Measurements from ENCODE around the gene NLGN3.
A peak's percentile ranks its signal among the peaks of the same experiment; 100 is the strongest.
"Not testable (repeated sequence)": the region's sequence is repeated elsewhere in the genome, so short reads cannot be mapped to it uniquely, and the experiment has no call there.

The NLGN3 gene

GRCh38 chrX:71173440-71173839 is 28.8 kb downstream of the NLGN3 start:
- no peak for DNase-seq

- DNase-seq = no peak
These were observed 30.2 kb downstream of the NLGN3 start for GRCh38 chrX:71174795-71175194.

DNA sequence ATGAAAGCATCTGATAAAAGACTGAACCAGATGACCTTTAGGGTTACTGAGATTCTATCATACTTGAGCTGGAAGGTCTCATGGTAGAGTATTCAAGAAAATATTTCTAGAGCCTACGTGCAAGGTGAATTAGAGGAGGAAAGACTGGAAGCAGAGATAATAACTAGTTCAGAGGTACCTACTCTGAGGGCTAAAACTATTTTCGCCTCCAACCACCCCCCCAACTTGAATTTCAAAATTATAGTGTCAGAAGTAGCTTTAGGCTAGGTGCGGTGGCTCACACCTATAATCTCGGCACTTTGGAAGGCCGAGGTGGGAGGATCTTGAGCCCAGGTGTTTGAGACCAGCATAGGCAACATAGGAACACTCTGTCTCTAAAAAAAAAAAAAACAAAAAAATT is 30.9 kb downstream of the NLGN3 start:
- DNase-seq = no peak

DNA sequence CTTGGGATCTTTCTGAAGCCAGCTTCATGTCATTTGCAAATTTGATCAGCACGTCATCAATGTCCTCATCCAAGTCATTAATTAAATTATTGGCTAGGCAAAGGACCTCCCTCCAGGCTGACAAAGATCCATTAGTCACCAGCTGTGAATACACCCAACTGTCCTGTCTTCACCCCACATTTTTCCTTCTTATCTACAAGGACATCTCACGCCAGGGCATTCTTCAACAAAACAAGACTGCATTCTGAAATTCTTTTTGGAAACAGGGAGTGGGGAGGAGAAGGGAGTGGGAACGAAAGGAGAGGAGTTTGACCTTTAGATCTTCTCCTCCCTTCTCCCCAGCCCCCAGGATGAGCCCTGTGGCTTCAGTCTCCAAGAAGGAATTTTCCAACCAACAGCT is 32.7 kb downstream of the NLGN3 start:
- no peak for DNase-seq

DNA sequence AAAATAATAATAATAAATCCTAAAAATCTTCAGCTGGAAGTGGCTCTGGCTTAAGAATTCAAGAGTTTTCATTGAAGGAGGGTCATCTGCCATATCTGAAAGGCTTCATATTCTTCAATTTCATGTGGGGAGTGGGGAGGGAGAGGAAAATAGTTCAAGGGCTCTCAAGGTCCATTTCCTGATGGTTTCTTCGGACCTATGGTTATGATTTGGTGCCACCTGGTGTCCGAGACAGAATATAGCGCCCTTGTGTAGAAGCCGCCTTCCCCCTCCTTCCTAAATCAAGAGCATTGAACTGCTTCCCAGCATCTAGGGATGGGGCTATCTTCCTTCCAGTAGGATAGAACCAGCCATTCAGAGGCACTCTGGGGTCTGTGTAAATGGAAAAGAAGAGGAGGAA is 34.3 kb downstream of the NLGN3 start:
- DNase-seq = peak; percentile 26 to 43

- not testable (repeated sequence) for DNase-seq
These were observed 36.1 kb downstream of the NLGN3 start for GRCh38 chrX:71180579-71181265.

DNA sequence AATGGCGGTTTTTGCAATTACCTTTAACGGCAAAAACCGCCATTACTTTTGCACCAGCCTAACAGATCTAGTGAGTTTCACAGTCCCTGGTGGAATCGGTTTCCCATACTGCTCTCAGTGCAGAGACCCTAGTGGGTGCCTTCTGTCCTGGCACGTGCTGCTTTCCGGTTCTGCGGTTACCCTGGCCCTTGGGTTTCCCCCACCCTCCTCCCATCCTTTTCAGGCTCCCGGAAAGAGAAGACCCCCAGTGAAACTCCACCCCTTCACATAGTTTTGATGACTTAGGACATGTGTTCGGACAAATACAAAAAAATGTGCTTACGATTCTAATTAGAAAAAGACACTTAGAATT is 36.9 kb downstream of the NLGN3 start:
- DNase-seq = peak; percentile 51 to 57

DNA sequence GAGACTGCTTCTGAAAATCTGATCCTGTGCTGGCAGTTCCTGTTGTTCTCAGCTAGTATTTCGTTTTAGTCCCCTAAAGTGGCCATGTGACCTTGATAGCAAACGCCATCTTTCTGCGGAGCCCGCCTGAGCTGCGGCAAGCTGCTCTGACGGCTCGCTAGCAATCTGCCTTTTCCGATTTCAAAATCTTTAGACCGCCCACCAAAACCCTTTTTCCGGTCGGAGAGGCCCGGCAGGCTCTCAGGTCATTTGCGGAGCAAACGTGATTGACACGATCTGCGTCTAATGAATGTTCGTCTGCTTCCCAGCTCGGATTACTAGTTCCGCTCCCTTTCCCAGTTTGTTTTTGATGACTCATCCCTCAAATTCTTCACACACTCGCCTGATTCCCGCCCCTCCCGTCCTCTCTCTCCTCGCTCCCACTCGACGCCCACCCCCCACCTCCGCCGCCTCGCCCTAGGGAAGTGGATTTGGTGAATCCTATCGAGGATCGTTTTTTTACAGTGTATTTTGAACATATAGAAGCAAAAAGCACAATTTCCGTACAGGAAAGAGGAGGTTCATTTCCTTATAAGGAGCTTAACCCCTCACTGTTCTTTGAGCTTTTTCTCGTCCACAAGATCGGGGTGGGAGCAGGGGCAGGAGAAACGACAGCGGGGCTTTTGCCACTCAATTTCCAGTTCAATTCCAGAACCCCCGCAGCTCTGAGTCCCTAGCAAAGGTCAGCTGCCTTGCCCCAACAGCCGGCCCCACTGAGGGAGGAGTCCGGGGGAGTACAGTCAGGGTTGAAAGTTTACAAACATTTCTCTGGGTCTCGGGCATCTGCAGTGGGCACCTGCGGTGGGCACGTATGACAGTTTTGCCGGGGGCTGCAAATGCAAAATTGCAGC is 37.5 kb downstream of the NLGN3 start:
- peak; percentile 75 to 82 for DNase-seq

GRCh38 chrX:71182871-71183270 is 38.2 kb downstream of the NLGN3 start:
- DNase-seq = no peak

GRCh38 chrX:71183341-71183740 is 38.7 kb downstream of the NLGN3 start:
- no peak for DNase-seq

DNA sequence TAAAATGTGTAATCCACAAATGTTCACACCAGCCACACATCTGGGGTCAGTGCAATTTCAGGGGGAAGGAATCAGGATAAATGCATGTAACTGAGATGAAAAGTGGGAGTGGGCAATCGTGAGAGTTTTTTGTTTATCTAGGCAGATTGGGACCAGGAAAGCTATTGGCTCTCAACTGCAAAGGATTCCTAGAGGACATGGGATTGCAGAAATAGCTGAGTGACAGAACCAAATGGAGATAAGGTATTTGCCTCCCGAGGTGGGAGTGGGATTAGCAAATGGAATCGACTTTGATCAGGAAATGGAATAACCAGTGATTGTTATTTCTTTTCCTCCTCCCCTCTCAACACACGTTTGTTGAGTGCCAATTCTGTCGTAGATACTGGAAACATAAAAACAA is 39.5 kb downstream of the NLGN3 start:
- DNase-seq = no peak

DNA sequence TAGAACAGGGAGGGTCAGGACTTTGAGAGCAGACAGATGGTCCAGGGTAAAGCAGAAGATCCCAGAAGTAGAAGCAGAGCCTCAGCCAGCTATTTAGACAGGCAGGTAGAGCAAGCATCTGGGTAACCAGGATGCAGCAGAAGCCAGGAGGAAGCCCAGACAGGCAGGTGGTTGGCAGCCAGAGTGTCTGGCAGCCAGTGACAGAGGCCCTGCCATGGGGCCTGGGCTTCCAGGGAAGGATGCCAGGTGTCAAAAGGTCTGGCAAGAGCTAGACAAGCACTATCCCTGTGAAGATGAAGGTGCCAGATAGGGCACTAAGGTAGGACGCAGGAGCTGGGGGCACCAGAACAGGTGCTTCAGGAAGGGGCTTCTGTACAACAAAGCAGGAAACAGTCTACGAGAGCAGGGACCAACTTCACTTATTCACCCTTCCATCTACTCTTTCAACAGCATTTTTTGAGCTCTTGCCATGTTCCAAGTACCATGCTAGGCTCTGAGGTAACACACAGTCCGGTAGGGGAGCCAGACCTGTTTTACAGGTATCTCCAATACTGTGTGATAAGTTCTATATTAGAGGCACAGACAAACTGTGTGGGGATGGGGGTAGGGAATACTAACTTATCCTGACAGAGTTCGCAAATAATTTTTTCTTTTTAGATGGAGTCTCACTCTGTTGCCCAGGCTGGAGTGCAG is 40.3 kb downstream of the NLGN3 start:
- no peak for DNase-seq

DNA sequence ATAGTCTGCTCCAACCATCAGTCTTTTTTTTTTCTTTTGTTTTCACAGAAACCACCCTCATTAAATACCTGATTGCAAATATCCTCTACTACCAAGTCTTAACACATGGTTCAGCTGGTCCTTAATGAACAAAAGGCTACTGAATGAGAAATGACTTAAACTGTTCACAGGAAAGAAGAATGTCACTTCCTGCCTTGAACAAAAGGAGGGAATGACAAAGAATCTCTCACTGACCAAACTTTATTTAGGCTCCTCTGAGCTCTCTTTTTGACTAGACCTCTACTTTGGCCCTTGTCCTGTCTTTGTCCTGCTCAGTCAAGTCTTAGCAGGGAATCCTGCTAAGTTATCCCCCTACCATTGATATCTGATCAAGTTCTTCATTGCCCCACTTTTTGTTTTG is 46.6 kb downstream of the NLGN3 start:
- DNase-seq = no peak

DNA sequence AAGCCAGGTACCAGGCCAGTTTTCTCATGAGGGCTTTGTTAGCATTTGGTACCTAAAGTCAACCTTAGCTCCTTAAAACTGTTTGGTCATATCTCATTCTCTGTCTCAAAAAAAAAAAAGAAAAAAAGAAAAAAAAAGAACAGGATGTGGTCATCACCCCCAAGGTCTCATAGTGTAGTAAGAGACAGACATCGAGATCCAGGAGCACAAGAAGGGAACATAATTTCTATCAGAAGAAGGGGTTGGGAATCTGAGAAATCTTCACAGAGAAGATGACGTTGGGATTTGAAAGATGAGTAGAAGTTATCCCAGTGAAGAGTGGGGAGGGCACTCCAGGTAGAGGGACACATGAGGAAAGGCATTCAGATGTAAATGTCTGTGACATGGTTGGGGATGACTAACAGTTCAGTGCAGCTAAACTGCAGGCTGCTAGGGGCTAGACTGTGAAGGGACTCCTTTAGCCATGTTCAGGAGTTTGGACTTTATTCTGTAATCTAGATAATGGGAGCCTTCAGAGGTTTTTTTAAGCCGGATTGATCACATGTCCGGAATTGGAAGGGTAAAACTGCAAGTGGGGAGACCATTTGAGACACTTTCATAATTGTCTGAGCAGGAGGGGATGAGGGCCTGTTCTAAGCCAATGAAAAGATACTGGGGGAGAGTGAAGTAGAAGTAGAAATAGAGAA is 51.5 kb downstream of the NLGN3 start:
- peak in 1 of 2 experiments; percentile 18 for DNase-seq

- DNase-seq = peak in 1 of 2 experiments; percentile 10
These were observed 53.4 kb downstream of the NLGN3 start for GRCh38 chrX:71198066-71198465.

DNA sequence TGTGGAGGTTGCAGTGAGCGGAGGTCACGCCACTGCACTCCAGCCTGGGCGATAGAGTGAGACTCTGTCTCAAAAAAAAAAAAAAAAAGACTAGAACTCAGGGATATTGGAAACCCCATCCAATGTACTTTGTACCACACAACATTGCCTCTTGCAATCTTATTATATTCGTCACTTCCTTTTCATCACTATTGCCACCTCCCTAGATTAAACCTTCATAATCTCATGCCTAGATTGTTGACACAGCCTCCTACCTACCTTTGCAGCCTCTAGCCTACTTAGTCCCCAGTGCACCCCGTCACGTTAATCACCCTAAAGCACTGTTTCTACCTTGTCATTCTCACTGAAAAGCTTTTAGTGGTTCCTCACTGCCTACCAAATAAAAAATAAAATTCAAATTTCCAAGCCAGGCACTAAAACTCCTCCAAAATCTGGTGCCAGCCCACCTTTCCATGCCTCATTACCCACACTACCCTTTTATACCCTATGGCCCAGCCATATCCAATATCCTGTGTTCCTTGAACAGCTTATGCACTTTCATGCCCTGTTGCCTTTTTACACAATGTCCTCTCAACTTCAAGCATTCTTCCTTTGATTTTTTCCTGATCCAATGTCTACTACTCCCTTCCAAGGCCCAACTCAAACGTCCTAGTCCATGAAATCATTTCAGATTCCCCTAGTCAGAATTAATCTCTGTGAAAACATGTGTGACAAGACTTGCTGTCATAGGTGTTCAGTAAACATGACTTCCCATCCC is 54.8 kb downstream of the NLGN3 start:
- no peak for DNase-seq

- no peak for DNase-seq
These were observed 66.2 kb downstream of the NLGN3 start for GRCh38 chrX:71210816-71211215.

- no peak for DNase-seq
These were observed 67.9 kb downstream of the NLGN3 start for GRCh38 chrX:71212536-71212935.

GRCh38 chrX:71214152-71214551 is 69.5 kb downstream of the NLGN3 start:
- DNase-seq = no peak

GRCh38 chrX:71214604-71215337 is 70.1 kb downstream of the NLGN3 start:
- DNase-seq = no peak

DNA sequence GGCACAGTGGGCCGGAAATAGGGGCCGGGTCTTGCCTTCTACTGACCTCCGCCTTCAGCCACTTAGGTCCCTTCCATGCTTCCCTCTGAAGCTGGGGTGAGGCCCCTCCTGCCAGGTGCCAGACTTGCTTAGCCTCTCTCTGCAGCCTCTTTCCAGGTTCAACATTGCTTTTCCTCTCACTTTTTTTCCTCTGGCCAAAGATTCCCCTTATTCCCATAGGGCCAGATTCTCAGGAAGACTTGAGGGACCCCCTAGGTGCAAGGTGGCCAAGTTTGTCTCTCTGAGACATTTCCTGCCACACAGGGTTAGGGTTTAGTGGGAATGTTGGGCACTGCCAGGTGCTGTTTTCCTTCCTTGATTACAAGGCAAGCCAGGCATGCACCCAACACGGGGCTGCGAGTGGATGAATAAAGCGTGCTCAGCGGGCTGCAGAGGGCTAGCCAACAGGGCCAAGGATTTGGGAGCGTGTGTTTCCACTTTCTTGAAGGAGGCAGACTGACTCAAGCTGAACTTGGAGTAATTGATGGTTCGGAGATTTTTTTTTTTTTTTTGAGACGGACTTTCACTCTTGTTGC is 70.8 kb downstream of the NLGN3 start:
- no peak for DNase-seq
